Stimulated activated CD8-positive, alpha-beta memory T cell treated with anti-CD3 and anti-CD28 coated beads, Interleukin-4, amount 100 ng/mL, for 48 hours (primary cell): ENCODE data around the gene CACNA2D3.
"Not testable (repeated sequence)": the region's sequence is repeated elsewhere in the genome, so short reads cannot be mapped to it uniquely, and the experiment has no call there.

Source experiments
- DNase-seq: peaks from one replicate; pipeline ENCODE4 v3.0.0-alpha.2; 2020

Gene CACNA2D3

DNA sequence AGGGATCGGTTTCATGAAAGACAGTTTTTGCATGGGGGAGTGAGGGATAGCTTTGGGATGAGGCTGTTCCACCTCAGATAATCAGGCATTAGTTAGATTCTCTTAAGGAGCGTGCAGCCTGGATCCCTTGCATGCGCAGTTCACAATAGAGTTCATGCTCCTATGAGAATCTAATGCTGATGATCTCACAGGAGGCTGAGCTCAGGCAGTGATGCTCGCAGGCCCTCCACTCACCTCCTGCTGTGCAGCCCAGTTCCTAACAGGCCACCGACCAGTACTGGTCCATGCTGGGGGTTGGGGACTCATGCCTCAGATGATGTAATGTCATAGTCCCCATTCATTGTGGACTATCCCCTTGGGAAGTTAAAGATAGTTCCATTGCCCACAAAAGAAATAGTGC lies 255.8 kb downstream of the CACNA2D3 start:
- DNase-seq, result no peak

DNA sequence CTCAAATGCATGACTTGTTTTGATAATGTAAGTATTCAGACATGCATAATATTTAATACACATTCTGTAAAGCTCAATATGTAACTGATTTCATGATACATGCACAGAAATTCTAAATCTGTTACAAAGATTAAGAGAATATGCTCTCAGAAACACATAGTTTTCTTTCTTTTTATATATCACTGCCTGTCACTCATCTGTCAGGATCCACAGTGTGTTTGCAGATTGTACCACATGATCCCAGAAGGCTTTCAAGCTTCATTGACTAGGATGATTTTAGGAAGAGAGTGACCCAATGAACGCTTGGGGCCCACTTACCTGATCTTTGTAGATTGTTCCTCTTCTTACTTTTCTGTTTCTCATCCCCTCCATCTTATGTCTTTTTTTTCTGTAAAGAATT lies 261.9 kb downstream of the CACNA2D3 start:
- no peak for DNase-seq

DNA sequence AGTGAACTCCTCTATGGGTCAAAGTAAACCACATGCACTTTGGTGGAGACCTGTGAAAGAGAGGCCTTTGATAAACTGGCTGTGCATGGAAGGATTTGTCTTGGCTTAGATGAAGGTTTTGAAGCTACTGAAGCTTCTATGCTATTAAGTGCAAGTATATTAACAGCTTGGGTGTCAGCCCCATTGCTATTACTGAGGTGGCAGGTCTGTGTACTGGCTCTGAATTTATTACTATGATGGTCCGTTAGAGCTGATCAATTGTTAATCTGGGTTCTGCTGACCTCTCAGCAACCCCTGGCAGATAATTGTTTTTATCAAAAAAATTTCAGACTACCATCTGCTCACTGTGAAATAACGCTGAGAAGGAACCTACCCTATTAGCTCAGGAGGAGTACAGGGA lies 268.2 kb downstream of the CACNA2D3 start:
- DNase-seq, result no peak

DNA sequence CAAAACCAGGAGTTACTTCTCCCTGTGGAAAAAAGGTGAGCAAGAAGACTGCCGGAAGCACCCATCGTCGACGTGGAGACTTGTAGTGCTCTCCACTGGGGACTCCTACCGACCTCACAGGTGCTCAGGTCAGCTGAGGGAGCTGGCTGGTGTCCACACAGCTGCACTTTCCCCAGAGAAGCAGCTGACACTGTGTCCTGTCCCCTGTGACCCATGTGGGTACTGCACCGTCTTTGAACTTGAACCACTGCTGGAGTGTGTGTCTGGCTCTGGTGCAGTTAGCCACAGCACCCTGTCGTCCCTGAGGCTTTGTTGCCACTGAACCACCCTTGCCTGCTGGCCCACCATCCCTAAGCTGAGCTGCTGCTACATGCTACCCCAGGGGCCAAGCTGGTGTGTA lies 270.8 kb downstream of the CACNA2D3 start:
- DNase-seq, result no peak

DNA sequence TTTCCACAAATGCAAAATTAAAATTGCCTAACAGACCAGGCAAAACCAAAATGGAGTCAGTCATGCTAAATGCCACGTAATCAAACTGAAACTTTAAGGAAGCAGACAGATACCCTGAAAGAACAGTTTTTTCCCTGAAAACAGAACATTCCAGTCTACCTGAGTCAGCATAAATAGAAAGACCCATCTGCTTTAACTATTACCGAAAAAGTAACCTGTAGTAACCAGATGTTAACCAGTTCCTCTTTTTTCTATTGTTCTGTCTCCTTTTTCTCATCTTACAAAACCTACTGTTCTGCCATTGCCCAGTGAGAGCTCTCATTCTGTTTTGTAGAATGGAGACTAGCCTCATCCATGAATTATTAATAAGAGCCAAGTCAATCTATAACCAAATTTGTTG lies 286.0 kb downstream of the CACNA2D3 start:
- no peak for DNase-seq

DNA sequence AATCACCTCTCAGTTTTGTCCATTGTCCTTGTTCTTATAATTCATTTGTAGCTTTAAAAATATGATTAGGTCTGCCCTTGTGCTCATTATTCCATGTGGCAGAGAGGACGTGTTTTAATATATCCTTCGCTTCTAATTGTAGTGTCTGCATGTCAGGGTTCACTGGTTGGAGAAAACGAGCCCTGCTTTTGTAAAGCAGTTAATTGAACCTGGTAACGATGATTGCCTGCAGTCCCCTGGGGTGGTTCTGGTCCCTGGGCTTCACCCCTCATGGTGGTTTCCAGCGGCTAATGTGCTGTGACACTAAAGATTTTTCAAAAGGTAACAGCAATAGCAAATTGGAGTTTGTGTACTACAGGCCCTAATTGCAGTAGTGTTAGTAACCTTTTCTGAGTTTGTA lies 299.6 kb downstream of the CACNA2D3 start:
- DNase-seq, result no peak

DNA sequence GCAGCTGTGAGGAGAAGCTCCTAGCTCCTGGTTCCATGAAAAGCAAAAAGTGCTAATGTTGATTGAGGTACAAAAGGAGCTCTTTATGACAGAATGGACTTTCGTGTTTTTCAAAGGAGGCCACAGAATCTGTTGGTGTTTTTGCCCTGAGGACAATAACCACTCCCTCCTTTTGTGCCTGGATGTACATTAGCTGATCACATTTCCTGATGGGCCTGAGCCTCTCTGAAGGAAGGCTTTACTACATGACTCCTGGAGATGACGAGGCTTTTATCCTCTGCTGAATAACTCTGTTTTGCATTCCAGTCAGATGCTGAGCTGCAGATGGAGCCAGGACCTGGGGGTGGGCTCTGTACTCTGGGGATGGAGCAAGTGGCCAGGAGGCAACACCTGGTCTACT lies 301.9 kb downstream of the CACNA2D3 start:
- no peak for DNase-seq

DNA sequence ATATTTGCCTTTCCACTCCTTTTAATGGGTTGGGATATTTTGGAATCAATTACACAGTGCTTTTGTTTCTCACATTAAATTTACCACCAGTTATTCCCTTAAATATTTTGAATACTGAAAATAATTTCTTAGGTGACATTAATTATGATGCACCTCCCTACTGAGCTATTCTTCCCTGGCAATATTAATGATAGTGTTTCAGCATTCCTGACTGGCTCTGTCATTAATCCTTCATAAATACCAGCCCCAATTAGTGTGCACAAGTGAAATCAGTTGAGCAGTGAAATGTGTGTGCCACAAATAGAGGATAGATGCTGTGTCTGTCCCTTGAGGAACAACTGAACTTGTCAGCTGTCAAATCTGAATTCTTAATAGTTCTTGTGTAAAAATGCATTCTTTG lies 304.0 kb downstream of the CACNA2D3 start:
- no peak for DNase-seq

DNA sequence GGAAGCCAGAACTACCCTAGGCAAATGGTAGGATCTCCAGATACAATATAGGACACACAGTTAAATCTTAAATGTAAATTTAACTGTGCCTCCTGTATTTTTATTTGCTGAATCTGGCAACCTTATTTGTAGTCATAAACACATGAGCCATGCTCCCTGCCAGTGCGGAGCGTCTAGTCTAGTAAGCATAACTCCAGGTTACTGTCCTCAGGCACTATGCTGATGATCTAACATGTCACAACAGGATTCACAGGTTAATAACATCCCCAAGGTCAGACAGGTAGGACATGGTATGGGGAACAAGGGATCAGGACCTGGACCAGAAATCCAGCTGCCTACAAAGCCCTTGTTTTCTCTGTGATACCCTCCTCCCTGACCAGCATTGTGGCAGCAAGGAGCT lies 305.1 kb downstream of the CACNA2D3 start:
- no peak for DNase-seq

DNA sequence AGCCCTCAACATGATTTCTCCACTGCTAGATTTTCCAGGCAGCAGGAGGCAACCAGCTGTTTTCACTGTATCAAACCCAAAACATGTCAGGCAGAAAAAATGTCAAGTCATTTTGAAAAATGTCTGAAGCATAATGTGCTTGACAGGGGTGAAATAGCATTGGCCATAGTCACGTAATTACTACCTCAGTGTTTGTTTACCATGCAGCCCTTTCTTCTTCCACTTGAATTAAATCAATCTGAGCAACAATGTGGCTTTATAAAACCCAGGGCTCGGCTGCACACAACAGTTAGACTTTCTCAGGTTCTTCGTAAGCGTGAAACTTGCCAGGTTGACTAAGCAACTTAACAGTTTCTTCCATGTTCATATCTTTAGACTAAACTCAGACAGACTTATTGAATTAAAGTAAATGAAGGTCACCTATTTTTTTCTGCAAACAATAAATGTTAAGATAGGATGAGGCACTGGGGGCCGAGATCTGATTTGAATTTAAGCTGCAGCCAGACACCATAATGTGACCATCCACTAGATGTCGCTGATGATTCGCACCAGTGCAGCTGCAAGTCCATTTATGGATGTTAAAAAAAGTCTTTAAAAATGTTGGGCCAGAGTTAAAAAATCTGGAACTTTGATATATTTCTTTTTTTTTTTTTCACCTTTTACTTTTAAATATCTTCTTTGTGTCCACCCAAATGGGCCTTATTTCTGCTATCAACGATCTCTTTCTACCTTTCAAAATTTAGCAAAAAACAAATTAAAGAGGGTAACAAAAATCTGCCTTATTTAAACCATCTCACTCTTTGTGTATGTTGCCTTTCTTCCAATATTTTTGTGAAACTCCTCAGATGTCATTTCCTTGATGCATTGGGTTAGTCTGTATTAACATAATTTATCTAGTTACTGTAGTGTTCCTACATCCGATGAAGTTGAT lies 305.9 kb downstream of the CACNA2D3 start:
- DNase-seq, result peak; percentile 52

DNA sequence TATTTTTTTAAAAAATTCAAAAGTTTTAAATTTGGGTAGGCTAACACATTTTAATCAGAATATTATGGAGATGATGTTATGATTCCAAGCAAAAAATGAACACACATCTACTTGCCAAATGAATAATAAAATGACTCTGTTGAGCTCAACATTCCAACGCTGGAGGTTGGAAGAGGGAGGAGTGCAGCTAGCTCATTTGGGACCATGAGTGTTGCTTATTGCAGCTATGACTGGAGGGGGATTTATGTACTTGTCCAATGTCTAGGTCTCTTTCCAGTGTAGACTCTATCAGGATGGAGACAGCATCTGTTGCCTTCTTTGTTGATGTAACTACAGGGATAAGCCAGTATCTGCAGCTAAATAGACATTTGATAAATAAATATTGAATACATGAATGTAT lies 310.6 kb downstream of the CACNA2D3 start:
- no peak for DNase-seq

DNA sequence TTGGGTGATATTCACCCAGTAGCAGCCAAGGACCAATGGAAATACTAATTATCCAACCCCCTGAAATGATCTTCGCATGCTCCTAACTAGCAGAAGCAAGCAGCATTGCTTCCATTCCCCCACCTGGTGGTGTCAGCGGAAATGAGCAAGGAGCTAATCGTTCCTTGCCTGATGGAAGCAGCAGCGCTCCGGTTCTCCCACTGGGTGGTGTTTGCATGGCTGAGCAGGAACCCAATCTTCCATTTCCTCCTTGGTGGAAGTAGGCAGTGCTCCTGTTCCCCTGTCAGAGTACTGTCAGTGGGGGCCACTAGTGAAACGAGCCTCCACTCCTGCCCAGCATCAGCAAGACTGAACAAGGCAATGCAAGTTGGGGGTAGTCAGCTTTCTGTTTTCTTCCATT lies 311.5 kb downstream of the CACNA2D3 start:
- no peak for DNase-seq

DNA sequence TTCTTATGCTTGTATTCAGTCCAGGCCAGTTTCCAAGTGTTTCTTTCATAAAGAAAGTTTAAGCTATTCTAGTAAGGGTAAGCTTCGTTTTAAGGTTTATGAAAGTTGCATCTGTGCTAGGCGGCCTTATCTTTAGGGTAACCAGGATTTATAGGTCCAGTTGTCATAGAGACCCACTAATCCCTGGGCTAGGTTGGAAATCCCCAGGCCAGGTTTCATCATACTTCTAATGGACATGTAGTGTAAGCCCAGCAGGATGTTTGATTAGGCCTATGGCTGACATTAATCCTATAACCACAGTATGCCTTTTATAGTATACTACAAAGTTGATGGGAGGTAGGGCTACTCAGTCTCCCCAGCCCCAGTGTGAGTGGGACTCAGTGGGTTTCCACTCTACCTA lies 312.4 kb downstream of the CACNA2D3 start:
- DNase-seq, result no peak

DNA sequence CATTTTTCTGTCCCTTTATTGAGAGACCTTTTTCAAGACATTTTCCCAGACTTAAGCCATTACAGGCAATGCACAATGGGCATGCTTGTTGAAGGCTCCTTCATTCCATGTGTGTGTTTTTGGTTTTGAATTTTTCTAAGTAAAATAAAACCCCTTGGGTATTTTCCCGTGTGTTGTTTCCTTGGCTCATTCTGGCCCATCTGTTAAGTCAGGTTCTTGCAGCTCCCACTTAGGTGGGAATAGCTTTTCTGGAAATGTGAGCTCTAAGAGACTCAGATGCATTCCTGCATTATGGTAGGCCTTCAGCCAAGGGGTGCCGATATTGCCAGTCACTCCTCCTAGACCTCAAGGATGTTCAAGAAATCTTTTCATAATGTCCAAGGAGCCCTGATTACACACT lies 314.9 kb downstream of the CACNA2D3 start:
- no peak for DNase-seq

DNA sequence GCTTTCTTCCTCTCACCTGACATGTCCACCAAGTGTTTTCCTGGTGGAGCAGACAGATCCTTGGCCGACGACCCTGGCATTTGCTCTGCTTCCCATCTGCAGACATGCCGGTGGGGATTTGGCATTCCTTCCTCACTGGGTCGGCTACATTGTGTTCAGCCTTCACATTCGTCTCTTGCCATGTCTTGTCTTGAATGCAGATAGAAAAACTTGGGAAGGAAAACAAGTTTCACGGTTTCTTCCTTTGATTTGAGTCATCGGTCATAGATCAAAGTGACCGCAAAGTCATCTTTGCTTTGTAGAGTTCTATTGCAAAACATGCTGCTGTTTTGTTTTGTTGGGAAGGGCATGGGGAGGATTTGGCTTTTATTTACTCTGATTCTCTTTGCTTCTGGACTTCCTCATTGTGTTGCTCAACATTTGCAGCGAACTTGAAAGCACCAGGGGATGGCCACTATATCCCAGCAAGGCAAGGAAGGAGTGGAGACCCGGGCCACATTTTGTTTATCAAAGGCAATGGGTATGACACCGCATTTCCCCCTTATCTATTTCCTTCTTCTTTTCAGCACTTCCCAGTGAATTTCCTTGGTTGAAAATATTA lies 321.3 kb downstream of the CACNA2D3 start:
- no peak for DNase-seq

DNA sequence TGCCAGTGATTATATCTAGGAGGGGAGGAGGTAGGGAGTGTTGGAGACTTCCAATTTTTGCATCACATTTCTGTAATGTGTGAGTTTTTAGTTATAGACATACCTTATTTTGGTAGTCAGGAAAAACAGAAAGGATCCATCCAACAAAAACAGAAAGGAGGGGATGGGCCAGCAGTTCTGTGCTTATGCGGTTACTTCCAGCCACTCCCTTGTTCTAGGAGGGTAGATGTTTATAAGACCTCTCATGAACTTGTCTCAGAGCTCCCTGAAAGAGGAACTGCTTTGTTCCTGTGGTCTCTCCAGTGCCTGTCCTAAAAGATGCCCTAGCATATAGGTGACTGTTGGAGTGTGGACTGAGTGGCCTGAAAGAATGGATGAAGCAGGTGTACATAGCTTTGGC lies 323.3 kb downstream of the CACNA2D3 start:
- DNase-seq, result no peak

DNA sequence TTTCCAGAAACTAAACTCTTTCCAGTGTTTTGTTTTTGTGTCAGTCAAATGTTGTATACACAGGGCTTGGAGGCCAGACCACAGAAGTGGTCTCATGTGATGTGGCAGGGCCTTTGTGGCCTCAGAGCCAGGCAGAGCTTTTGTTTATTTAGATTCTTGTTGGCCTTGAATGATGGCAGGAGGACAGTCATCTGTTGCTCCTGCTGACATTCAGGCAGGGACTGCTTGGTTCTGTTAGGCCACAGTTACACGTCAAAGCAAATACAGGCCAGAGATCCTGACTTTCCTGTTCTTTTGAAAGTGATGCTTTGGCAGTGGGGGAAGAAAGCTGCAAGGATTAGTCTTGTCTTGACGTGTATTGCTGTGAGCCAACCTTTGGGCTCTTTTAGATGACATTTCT lies 325.1 kb downstream of the CACNA2D3 start:
- no peak for DNase-seq

DNA sequence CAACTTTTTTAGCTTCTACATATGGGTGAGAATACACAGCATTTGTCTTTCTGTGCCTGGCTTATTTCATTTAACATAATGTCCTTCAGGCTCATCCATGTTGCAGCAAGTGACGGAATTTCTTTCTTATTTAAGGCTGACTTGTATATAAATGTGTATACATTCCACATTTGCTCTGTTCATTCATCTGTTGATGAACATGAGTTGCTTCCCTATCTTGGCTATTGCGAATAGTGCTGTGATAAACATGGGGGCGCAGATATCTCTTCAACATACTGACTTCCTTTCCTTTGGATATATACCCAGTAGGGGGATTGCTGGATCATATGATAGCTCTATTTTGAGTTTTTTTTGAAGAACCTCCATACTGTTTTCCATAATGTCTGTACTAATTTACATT lies 332.5 kb downstream of the CACNA2D3 start:
- DNase-seq, result no peak

DNA sequence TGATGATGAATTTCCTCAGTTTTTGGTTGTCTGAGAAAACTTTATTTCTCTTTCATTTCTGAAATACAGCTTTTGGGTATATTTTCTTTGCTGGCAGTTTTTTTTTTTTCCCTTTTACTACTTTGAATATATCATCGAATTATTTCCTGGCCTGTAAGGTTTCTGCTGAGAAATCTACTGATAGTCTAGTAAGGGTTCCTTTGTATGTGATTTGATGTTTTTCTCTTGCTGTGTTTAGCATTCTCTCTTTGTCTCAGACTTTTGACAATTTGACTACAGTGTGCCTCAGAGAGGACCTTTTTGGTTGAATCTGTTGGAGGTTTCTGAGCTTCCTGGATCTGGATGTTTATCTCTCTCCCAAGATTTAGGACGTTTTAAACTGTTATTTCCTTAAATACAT lies 336.0 kb downstream of the CACNA2D3 start:
- DNase-seq, result no peak

DNA sequence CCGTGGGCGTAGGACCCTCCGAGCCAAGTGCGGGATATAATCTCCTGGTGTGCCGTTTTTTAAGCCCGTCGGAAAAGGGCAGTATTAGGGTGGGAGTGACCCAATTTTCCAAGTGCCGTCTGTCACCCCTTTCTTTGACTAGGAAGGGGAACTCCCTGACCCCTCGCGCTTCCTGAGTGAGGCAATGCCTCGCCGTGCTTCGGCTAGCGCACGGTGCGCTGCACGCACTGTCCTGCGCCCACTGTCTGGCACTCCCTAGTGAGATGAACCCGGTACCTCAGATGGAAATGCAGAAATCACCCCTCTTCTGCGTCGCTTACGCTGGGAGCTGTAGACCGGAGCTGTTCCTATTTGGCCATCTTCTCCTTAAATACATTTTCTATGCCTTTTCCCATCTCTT lies 342.2 kb downstream of the CACNA2D3 start:
- DNase-seq, result not testable (repeated sequence)

DNA sequence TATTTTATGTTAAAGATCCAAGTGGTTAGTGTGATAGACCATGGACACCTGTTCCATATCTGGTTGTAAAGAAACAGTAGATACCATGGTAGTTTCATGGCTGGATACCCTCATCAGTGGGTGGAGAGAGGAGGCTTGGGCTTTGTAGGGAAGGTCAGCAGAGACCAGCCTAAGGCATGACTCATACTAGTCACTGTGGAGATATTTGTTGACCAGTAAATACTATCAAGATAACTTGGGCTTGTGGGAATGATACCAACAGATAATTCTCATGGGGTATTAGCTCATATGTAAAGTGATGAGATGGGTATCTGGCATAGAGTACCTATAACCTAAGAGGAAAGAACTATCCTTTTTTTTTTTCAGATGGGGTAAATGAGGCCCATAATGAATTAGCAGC lies 354.5 kb downstream of the CACNA2D3 start:
- no peak for DNase-seq

DNA sequence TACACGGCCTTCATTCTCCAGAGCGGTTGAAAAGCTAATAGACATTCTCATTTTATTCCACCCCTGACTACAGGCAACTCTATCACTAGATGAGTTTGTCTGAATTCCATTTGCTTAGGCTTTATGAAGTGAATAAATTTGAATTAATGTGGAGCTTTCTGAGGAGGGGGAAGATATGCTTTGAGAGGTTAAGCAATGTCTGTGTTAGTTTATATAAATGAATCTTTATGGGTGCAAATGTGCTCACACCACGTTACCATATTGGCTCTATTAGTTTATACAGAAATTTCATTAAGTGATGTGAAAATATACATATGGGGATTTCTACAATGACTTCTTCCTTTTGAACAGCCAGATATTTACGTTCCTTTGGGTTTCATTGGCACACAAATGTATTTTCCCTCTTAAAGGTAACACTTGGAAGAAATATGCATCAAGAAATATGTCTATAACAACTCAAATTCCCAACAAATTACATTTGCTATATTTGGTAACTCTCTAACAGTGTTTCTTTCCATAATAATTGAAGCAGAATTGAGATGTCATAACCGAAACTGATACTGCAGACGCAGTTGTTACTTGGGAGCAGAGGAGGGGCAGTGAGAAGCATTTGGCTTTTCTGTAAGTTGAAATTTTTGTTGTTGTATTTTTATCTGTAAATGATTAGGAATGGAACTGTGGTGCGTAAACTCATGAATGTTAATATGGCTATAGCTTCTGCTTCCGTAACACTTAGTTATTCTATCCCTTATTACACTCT lies 359.4 kb downstream of the CACNA2D3 start:
- no peak for DNase-seq

DNA sequence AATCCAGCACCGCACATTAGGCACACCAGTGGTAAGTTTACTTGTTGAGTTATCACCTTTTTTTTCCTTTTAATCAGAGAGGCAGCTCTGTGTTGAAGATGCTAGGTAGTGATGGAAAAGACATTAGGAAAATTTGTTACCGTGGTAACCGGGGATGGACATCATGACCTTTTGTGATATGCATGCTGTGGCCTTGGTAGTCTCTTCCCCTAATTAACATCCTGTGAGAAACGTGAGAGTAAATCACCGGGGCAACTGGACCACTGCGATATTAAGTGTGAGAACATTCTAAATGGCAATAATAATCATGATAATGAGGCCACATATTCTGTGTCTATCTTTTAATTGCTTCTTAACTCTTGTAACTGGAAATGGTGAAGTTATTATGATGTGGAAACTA lies 362.0 kb downstream of the CACNA2D3 start:
- no peak for DNase-seq

DNA sequence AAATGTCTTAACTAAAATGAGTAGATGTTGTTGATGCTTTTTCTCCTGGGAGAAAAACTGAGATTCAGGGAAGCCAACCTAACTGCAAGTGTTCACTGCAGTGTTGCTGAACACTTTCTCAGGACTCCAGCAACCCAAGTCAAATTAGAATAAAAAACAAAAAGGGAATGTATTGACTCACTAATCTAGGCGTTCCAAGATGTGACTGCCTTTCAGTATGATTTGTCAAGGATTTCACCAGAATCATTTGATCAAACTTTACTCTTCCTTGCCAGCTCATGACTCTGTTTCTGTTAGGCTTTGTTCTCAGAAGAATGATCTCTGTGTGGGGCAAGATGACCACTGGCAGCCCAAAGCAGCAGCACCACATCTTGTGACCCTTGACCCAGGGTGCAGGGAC lies 364.0 kb downstream of the CACNA2D3 start:
- no peak for DNase-seq
